NCI-H1694 (cell line): ENCODE results near the gene SCN4A.
"Not testable (repeated sequence)": the region's sequence is repeated elsewhere in the genome, so short reads cannot be mapped to it uniquely, and the experiment has no call there.

Experiments used
- DNase-seq: peaks from one replicate; lab custom pipeline; 2025; lab: John Stamatoyannopoulos, UW

Gene SCN4A

DNA sequence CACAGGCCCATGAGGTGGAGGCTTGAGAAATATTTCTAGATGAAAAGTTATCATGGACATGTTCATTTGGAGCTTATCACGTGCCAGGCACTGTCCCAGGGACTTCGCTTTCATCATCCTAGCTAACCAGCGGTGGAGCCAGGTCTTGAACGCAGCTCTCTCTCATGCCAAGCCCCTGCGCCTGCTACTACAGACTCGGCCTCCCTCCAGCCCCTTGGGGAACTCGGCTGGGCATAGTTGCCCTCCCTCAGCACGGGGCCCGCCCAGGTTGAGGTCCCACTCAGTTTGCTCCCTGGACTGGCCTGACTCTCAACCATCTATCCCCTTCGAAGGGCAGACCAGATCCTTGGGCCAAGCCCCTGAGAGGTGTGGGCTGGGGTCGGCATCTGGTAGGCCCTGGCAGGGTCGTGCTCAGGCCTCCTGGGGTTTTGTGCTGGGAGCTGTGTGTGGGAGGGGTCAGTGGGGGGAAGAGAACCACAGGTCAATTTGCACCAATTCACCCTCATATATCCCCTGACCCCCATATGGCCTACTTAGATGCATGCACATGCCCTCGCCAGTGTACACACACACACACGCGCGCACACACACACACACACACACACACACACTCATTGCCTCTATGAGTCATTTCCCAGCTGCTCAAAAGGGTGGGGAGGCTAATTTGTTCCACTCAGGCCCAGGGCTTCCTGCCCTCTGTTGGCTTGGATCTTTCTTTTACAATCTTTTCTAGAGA, 12.1 kb upstream of the SCN4A start:
- no peak for DNase-seq

DNA sequence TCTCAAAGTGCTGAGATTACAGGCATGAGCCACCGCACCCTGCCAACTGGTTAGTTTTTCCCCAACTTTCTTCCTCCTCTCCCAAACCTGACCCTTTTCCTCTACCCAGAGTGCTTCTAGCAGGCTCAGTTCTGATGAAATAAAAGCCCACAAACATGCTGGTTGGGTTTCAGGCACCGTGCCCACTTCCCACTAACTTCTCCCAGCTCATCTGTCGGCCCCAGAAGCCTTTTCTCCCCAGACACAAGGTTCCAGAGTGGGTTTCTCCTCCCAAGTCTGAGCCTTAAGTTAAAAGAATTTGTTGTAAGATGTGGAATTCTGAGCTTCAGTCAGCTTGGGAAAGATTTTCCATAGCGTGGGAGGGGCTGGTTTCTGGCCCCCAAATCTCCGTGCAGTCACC, 11.5 kb upstream of the SCN4A start:
- DNase-seq, result no peak

DNA sequence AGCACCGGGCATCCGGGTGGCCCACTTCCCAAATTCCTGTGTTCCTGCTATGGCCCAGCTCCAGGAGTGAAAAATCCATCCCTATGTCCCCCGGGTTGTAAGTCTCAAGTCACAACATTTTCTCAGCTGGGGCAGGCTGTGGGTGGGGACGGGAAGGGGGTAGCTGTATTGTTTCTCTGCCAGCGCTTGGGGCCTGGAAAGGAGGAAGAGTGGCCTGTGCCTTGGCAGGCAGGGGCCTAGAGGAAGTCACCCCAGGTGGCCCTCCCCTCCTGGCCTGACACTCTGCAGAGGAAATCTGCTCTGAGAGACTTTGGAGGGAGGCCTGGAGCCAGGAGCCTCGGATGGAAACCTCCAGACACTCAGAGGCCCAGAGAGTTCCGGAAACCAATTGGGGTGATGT, 10.6 kb upstream of the SCN4A start:
- no peak for DNase-seq

DNA sequence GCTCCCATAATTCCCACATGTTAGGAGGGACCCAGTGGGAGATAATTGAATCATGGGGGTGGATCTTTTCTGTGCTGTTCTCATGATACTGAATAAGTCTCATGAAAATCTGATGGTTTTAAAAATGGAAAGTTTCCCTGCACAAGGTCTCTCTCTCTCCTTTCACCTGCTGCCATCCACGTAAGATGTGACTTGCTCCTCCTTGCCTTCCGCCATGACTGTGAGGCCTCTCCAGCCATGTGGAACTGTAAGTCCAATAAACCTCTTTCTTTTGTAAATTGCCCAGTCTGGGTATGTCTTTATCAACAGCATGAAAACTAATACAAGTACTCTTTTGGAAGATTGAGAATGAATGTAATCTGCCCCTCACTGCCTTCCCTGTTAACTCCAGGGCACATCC, 9.9 kb upstream of the SCN4A start:
- not testable (repeated sequence) for DNase-seq

DNA sequence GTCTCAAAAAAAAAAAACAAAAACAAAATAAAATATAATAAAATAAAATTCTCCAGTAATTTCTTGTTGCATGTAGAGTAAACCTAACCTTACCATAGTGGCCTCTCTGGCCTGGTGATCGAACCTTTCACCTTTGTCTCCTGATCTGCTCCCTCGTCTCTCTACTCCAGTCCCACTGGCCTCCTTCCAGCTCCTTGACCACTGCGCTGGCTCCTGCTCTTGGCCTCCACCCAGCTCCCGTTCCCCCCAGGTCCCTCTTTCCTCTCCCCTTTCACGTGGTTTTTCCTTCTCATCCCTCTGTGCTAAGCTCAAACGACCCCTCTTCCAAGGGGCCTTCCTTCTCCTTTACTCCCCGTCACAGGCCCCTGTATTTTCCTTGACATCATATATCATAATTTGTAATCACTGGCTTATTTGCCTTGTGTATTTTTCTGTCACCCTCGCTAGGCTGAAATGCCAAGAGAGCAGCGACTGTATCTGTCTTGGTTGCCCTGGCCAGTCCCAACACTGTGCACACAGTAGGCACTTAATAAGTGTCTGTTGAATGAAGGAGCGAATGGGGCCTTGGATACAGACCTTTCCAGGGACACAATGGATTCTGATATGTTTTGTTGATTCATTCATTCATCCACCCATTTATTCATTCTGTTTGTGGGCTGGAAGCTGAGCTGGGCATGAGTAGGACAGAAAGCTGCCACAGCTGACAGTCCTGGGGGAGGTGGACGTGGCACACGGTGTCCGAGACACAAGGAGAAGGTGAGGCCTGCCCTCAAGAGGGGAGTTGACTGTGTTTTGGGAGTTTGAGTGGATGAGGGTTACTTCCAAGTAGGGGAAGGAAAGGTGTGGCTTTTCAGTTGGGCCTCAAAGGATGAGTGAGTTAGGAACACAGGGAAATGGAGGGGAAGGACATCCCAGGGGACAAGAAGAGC, 5.8 kb upstream of the SCN4A start:
- no peak for DNase-seq

DNA sequence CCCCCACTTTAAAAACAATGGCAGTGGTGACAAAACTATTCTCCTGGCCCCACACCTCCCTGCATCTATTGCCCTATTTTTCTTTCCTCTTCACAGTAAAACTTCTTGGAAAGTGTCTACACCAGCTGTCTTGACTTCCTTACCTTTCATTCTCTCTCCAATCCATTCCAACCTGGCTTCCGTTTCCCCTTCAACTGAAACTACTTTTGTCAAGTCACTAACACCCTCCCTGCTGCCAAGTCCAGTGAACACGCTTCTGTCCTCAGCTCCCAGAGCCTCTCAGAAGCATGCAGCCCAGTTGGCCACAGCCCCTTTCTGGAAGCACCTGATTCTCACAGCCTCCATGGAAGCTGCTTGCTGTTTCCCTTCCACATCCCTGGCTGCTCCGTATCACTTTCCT, 4.0 kb upstream of the SCN4A start:
- DNase-seq, result no peak

DNA sequence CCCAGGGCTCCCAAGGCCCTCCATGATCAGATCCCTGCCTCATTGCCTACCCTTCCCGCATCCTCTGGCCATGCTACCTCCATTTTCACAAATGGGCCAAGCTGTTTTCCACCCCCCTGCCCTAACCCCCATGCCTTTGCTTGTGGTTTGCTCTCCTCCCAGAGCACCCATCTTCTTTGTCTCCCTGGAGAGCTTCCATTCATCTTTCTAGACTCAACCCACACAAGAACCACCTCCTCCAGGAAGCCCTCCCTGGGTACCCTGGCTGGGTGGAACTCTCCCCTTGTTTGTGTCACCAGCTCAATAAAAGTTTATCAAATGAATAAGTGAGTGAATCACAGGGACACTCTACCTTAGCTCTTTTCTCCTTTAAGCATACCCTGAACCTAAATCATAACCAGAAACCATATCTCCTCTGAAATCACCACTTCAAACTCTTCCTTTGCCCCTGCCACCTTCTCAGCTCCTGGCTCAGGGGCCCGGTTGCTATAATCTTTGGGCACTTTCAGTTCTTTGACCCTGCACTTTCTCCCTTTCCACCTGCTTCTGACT, 2.9 kb upstream of the SCN4A start:
- DNase-seq, result no peak

DNA sequence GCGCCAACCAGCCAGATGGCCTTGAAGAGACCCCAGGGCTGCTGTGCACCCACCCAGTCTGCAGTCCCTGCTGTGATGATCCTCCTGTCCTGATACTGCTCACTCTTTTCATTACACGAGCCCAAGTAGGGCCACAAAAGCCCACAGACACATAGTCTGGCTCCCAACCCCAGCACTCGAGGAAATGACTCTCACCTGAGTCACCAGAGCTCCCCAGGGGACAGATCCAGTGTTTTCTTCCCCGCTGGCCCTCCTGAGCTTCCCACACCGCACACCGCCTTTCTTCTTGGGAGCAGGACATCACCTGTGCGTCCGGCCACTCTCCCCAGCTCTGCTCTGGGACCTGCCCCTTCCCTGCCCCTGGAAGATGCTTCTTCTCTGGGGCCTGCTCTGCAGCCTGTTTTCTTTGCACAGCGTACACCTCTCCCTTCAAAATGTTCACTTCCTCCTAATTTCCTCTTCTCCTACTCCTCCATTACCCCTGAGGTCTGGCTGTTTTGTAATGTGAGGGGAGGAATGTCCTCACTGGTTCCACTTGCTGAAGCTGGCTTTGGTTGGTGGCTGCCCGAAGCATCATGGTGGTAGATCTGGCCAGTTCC, 2.0 kb upstream of the SCN4A start:
- DNase-seq, result no peak

DNA sequence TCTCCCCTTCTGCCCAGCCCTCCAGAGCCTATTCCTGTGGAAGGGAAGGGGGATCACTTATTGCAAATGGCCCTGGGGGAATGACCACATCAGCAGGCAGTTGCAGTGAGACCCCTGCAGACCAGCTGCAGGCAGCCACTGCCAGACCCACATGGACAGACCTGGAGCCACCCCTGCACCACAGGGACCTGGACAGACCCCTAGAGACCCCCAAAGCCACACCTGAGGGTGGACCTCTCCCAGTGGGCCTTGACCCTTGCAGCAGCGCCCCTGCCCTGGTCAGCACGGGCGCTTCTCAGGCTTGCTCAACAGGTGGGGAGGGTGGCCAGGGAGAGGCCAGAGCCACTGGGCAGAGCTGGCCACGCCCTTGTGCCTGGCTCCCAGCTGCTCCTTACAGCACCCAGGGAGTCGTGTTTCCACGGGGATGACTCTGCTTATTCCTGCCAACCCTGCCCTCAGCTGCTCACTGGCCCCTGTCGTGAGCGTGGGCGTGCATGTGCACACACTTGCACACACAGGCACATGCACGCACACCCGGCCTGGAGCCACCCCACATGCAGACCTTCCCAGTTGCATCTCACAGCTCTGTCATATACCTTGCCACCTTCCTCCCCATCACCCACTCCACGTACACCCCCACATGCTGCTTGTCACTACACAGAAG, 1.3 kb upstream of the SCN4A start:
- DNase-seq, result no peak

DNA sequence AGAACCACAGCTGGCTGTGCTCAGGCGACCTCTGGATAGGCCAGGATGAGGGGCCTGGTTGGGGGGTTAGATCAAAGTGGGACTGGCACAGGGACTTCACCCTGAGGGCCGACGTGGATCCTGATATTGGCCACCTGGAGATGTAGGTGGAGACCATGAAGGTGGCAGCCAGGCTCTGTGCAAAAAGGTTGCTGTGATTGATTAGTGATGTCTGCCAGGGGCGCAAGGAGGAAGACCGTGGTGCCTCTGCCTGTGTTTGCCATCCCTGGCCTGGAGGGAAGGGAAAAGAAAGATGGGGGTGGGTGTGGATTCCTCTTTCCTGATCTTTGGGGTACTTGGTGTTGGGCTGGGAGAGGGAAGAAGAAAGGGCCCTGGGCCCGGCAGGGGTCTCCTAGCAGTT, 529 bp upstream of the SCN4A start:
- no peak for DNase-seq

DNA sequence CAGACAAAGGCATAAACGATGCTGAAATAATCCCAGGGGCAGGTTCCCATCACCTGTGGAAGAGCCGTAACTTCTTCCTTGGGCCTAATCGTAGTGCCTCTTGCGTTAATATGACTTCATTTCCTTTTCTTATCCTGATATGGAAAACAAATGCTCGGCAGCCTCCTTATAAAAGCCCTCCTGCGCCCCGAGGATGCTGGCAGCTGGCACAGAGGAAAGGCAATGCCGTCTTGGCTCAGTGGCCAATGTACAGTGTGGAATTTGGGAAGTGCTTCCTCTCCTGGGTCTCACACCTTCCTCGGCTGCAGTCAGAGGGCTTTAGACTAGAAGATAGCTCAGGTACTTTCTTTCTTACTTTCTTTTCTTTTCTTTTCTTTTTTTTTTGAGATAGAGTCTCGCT, 3.4 kb downstream of the SCN4A start:
- no peak for DNase-seq

DNA sequence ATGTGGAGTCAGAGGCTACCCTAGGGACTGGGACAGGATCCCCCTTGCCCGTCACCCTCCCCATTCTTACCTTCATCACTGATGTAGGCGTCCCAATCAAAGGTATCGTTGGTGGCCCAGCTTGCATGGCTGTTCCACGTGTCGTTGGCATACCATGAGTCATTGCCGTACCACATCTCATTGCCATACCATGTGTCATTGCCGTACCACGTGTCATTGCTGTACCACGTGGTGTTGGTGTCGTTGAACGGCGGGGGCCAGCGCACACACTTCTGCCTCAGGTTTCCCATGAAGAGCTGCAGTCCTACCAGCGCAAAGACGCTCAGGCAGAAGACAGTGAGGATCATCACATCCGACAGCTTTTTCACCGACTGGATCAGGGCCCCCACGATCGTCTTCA, 4.8 kb downstream of the SCN4A start:
- no peak for DNase-seq

DNA sequence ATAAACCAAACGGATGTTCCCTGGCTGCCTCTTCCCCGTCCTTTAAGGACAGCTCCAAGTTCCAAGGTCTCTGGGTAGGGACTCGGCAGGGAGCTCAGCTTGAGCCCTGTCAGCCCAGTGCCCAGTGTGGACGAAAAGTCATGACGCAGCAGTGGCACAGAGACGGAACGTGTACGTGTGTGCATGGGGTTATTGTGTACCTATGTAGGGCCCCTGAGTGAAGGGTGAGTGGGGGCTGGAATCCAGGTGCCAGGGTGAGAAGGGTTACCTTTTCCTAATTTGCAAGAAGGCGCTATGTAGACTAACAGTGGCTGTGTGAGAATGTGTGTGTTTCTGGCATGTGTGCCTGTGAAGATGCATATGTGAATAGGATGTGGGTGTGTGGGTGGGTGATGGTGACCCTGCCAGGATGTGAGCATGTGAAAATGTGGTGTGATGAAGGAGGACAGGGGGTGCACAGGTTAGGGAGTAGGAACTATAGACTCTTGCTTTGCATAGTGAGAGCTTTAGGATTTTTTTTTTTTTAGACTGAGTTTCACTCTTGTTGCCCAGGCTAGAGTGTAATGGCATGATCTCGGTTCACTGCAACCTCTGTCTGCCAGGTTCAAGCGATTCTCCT, 6.0 kb downstream of the SCN4A start:
- DNase-seq, result no peak

DNA sequence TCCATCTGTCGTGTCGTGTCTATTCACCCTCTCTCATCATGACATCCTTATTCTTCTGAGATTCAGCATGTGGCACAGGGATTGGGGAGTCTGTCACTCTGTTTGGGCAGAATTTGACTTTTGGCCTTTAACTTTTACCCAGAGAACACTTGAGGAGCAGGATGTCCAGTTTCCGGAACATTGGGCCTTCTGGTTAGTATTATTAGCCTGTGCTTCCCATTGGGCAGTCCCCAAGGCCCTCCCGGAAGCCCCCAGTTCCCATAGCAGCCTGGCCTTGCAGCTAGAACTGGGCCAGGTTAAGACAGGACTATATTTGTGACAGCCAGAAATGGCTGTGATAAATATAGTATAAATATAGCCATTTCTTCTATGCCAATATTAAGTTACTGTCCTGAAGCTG, 9.6 kb downstream of the SCN4A start:
- DNase-seq, result no peak

DNA sequence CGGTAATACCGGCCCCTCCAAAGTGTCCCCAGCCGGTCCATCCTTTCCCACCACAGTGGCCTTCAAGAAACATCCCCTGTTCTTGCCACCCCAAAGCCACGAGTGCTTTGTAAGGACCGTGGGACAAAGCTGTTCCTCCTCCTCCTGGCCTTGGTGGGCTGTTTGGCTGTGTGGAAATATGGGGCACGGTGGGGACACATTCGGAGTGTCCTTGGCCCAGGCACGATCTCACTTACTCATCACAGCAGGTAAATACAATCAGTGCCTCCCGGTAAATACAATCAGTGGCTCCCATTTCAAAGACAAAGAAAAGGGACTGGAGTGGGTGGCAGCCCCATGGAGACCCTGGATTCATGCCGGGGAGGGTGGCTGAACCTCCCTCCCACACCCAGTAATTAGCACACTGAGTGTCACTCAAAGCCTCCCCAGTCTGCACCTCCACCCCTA, 10.4 kb downstream of the SCN4A start:
- DNase-seq, result no peak

DNA sequence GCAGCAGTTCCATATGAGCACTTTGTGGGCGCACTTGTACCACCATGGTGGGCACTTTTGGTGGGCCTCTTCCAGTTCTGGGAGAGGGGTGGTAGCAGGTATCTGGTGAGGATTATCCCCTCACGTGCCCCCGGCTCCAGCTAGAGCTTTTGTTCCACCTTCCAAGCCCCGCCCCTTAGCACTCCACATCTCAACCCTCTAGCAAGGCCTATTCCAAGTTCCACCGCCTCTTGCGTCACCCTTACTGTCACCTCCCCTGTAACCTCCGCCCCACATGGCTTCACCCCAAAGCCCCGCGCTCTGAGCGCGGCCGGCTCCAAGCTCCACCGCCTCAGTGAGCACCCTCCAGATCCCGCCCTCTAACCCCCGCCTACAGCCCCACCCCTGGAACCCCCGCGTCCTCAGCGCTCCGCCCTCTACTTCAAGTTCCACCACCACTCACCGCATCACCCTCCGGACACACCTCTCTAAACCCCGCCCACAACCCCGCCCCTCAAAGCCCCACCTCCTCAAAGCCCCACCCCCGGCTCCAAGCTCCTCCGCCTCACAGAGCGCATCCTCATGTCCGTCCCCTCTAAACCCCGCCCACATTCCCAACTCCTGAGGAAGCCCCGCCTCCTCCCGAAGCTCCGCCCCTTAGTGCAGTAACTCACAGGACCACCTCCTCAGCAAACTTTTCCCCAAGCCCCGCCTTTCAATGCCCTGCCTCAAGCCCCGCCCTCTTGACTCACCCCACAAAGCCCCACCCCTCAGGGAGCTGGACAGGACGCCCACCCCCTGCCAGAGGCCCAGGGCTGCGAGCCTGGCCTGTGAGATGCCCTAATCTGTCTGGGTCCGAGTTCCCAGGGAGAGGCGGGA, 11.1 kb downstream of the SCN4A start:
- no peak for DNase-seq

DNA sequence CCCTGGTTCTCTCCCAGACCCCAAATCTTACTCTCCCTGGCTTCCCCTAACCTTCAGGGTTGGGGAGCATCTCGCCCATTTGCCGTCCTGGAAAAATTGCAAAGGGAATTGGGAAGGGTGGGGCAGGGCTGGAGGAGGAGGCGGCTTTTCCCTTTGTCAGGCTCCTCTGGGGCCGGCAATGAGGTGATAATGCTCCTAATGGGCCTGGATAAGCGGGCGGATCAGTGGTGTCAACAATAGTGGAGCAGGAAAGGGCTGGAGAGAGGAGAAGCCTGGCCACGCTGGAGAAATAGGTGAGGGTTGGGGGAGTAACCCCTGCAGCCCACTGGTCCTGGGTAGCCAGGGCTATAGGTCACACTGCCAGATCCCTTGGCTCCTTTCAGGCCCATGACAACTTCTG, 12.3 kb downstream of the SCN4A start:
- DNase-seq, result no peak

DNA sequence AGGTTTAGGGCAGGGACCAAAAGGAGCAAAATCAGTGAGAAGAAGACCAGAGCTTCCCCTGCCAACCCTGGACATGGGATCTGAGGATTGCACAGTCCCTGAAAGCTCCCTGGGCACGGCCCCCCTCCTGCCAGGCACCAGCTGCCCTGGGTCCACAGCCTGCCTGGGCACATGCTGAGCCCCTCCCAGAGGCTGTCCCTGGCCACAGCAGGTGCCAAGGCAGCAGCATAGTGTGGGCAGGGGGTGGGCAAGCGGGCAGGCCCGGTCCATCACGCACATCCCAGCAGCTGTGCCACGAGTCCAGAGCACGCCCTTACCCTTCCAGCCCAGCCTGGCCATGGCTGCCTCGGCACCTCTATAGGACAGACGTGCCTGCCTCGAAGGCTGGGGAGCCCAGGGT, 12.7 kb downstream of the SCN4A start:
- DNase-seq, result no peak

DNA sequence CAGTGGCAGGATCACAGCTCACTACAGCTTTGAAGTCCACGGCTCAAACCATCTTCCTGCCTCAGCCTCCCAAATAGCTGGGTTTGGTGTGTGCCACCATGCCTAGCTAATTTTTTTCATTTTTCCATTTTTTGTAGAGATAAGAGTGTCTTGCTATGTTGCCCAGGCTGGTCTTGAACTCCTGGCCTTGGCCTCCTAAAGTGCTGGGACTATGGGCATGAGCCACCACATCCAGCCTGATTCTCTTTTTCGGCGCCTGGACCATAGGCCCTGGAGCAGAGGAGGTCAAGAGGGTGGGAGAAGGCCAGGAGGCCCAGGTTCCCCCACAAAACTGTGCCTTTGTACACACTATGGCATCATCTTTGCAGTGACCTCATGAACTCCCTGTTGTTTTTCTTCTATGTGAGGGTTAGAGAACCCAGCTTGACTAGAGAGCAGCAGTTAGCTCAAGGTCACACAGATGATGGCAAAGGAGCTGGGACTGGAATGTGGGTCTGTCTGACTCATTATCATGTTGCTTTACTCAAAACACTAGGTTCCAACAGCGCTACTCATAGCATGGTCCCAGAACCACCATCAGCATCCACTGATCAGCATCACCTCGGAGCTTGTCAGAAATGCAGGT, 16.3 kb downstream of the SCN4A start:
- no peak for DNase-seq

DNA sequence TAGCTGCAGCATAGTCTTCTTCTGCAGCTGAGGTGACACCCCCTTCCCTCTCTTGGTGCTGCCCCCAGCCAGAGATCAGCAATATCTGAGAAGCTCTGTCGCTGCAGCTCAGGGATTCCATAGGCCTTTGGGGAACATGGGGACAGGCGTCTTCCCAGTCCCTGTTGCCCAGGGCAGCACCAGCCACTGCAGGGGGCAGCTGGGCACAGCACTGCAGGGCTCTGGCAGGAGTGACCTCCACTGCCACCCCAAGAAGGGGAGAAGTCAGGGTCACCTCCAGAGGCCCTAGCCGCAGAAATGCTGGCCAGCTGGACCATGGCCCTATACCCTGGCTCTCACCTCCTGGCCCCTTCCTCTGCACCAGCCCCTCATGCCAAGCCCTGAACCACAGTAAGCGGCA, 16.9 kb downstream of the SCN4A start:
- DNase-seq, result no peak
